ENCODE results near the gene RELCH. TPM values are rescaled to one million over a fixed set of nuclear protein-coding genes. Genes with fewer than 3 reads are reported as not detected.

Gene RELCH
- total RNA-seq, 1 donor from 2014 or later: 45.5 TPM

DNA sequence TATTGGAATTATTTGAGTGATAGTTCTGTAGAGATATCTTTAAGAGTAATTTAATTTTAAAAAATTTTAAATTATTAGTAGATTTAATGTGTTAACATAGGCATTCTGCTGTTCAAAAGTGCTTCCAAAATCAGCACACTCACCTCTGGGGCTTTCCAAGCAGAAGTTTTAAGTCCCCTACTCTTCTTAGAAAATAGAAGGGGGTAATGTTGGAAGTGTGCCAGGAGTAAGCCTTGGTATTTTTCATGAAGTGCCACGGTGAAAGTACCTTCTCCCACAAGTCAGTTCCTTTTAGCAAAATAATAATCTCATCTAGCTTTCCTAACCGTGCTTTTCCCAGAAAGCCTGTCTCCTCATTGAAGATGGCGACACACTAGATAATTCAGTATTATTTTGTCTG is 134.1 kb downstream of the RELCH start:
- DNase-seq (ENCODE audit: low spot score): no peak

DNA sequence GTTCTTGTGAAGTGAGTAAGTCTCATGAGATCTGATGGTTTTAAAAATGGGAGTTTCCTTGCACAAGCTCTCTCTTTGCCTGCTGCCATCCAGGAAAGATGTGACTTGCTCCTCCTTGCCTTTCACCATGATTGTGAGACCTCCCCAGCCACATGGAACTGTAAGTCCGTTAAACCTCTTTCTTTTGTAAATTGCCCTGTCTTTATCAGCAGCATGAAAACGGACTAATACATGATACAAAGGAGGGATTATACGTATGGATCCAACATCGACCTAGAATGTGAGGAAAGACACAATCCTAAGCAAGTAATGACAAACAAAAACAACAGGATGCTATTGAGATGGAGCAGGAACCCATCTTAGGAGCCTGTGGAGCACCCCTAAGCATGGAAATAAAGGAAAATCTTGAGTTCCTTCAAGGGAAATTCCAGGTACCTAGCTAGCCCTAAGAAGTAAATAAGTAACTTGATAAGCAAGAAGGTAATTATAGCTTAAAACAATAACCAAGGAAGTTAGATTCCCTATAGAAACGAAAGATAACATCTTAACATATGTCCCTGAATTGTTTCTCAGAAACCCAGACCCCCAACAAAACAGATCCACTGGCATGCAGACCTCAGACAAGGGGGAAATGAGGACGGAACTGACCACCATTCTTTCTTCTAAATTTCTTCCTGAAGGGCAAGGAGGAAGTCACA is 136.6 kb downstream of the RELCH start:
- DNase-seq (ENCODE audit: low spot score): no peak

DNA sequence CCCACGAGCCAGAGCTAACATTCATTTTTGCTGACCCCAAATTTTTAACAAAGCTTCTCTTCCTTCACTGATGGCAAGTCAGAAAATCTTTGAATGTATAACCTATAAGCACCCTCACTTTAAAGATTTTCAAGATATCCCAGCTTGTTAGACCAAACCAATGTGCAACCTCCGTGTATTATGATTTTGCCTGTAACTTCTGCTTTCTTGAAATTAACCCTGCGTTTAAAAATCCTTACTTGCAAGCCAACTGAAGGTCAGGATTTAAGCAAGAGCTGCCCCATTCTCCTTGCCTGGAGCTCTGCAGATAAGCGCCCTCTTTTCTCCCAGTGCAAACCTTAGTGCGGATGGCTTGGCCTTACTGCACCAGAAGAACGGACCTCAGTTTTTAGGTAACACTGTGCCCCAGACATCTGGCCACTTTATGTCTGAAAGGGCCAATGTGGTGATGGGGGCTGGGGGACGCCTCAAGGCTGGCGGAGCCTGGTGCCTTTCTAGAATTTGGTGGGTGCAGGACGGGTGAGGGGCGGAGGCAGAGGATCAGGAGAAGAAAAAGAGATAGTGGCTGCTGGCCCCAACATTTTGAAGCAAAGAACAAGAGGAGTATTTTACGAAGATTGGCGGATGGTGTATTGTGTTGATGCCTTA is 137.2 kb downstream of the RELCH start:
- DNase-seq (ENCODE audit: low spot score): no peak

DNA sequence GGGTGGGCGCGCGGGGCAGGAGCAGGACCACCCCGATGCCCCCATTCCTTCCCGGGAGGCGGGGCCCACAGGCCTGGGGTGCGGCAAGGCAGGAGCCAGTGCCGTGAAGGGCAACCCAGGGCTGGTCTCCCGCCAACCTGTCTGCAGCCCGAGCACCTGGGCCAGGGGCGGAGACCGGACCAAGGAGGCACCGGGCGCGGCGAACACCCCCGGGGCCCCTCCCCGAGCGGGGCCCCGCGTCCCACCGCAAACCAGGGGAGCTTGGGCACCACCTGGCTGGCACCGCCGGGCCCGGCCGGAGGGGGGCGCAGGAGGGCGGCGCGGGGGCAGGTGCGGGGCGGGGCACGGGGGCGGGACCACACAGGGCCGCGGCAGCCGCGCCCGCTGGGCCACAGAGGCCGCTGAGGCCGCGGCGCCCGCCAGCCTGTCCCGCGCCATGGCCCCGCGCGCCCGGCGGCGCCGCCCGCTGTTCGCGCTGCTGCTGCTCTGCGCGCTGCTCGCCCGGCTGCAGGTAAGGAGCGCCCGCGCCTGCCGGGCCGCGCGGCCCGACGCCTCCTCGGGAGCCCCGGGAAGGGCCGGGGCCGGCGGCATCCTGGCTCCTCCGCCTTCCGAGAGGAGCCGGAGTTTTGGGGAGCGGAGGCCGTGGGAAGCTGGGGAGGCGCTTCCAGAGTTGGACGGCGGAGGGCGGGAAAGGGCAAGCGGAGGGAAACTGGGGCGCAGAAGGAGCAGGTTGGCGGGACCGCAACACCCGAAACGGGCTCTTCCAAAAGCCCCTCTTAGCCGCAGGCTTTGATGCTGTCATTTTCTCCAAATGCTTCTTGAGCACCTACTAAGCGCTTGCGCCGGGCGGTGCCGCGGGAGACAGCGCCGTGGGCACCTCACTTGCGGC is 138.1 kb downstream of the RELCH start, which contains the start of gene TNFRSF11A:
TSS of gene TNFRSF11A (plus strand) at position 394 of the 889 bp plus-strand sequence. CDS start at position 437, 43 bp downstream.
- DNase-seq (ENCODE audit: low spot score): no peak

DNA sequence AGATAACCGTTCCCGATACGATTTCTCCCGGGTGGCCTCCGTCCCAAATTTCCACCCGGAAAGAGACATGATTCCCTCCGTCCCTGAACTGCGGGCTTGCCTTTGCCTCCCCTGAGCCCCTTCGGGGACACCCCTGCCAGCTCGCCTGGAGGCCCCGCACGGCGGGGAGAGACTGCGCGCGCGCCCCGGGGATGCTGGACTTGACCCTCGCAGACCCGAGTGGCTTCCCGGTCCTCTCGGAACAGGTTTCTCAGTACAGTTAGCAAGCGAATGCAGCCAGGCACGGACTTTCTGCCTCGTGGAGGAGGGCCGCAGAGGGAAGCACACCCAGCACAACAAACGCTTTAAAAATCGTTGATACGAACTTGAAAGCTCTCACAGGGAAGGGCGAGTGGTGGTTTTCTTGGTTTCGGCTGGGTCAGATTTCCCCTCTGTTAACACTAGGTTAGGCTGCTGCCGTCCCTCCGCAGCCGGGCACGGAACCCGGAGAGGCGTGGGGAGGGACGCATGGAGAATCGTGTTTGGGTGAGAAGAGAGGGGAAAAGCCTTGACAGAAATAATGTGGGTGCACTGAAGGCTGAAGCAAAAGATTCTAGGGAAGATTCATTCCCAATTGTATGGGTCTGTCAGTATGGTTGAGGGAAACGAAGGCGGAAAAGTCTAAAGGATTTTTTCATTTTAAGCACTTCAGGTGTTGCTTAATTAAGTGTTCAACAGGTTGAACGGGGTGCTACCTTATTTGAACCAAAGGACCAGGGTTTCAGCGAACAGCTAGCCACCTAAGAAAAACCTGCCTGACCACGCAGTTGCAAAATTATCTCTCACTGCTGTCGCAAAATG is 139.0 kb downstream of the RELCH start:
- no peak for DNase-seq (ENCODE audit: low spot score)

DNA sequence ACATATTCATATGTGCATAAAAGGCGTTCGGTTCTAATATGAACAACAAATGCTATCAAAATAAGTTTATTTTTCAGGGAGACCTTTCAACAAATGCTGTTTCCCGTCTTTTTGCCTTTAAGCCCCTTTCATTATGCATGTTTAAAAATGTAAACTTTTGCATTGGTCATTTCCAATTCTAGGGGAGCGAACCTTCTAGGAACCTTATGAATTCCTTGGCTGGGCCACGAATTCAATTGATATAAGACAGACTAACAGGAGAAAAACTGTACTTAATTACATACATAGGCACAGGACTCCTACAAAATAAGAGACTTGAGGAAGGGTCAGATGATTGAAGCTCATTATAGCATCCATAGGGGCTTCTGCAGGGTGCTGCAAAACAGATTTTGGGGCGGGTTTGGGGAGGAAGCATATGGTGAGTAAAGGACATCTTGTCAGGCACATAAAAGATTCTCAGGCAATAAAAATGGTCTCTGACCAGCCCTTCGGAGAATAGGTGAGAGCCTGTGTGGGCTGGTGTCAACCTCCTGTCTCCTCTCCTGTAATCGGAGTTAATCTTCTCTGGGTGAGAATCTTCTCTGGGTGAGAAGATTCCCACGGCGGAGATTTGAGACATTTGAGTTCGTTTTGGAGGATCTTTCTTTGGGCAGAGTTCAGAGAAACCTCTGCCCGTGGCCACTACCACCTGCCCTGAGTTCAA is 139.7 kb downstream of the RELCH start:
- no peak for DNase-seq (ENCODE audit: low spot score)

DNA sequence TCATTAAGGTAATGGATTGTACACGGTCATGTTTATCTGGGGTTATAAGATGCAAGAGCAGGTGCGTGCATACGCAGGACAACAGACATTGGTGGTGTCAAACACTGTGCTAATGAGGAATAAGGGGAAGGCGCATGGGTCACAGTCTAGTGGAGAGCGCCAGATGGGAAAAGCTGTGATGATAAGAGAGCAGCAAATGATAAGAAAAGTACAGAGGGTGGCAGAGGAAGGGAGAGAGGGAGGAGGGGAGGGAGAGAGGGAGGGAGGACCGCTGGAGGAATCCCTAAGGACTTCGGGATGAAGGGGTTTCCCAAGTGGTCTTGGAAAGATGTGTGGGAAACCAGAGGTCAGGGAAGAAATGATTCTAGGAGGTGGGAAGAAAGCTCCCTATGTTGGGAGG is 140.9 kb downstream of the RELCH start:
- no peak for DNase-seq (ENCODE audit: low spot score)

DNA sequence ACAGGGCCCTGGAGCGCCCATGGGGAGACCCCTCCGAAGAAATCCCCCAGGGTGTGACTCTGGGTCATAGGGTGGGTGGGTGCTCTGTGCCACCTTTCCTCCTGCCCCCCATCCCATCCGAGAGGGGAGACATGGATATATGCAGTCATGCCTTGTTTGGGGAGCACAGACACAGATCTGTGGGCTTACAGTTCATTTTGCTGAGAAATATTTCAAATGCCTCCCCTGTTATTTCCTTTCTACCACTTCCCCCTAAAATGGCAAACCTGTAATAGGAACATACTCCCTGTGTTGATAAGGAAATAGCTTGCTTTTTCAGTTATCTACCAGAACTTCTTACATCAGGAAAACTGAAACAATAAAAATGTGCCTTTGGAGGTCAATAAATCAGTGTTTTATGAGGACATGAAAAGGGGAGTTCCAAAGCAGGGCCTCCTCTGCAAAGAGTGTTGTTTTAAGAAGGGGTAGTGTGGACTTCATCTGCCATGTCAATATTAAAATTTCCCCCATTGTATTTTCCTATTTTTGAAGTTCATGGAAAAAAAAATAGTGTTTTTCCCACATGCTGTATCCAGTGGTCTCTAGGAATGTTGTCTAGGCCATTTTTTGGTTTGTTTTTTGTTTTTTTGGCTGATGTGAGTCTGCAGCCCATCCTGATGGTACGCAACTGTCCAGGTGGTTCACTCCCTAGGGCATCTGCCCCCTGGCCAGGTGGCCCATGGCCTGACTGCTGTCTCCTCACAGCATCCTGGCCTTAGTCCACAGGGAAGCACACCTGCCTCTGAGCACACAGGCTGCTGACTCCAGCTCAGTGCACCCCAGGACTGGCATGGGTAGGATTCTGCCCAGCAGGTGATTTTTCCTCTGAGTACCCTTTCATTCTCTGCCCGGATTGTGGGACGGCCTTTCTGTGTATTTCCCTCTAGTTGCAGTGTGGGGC is 141.8 kb downstream of the RELCH start:
- no peak for DNase-seq (ENCODE audit: low spot score)

DNA sequence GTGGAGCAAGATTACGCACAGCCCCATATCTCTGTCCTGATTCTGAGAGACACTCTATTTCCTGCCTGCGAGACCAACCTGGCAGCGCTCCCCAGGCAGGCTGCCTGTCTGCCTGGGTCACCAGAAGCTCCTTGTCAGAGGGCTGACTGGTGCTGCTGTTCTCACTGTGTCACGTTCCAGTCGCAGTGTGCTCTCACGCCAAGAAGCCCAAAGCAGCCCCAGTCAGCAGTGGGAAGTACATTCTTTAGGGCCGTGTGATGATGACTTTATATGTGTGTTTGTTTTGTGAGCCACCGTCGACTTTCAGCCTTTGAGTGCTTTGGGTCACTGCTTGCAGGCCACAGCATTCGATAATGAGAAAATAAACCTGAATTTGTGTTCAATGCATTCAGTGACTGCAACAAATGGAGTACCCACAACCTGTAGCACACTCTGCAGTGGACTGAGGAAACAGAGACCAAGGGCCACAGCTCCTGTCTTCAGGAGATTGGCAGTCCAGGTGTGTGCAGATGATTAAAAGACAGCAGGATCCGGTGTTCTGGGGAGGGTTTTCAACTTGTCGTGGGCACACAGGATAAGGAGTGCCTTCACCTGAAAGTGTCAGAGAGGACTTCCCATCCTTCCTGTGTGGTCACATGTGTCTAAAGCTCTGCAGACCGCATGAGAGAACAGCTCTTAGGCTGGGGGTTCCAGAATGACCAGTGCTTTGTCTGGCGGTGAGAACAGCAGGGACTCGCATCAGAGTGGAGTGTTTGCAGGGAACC is 142.8 kb downstream of the RELCH start:
- peak; percentile 70 for DNase-seq (ENCODE audit: low spot score)

DNA sequence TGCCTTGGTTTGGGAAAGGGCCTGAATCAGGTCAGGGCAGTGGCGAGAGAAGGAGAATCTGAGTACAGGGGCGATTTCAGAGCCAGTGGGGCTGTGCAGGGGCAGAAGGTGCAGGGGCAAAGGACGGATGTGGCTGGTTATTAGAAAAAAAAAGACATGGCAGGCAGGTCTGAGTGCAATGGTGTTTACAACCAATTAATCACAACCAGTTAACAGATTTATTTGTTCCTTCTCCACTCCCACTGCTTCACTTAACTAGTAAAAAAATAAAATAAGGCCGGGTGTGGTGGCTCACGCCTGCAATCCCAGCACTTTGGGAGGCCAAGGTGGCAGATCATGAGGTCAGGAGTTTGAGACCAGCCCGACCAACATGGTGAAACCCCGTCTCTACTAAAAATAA is 143.6 kb downstream of the RELCH start:
- no peak for DNase-seq (ENCODE audit: low spot score)

DNA sequence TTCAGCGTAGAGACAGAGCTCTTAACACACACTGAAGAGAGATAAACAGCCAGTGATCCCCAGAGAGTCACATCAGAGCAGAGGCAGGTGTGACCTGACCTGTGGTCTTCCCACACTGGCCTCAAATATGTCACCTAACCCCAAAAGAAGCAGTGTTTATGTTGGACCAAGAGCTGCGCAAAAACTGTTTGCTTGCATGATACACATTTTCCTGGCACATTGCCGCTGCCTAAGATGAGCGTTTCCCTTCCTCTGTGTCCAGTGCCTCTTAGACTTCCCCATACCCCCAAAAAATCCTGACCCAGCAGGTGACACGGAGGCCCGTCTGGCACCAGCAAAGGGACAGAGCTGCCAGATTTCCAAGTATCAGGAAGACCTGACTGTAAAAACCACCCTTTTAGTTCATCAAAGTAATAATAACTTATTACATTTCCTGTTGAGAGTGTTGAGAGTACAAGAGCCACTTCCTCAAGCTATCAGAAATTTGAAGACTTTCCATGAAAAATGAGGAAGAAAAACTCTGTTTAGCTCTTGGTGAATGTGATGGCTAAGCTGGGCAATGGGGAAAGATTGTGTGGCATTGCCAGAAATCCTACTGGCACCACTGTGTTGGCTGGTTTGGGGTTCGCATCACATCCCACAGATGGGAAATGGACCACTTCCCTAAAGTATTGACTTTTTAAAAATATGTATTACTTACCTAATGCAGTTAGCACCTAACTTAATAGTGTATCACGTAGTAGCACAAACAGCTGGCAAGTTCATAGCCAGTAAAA is 144.7 kb downstream of the RELCH start:
- no peak for DNase-seq (ENCODE audit: low spot score)

DNA sequence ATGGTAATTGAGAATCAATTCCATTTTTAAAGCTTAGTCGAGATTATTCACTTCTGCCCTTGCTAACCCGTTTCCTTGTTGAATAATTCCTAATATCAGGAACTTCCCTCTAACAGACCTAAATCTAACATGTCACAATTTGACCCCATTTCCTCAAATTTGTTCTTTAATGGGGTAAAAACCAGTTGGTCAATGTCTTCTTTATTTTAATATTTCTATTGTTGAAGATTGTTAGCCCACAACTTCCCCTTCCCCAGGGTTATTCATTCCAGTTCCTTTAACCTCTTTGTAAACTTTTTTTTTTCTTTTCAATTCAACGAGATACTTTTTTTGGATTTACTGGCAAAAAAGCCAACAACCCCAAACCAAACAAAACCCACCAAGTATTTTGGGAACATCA is 145.4 kb downstream of the RELCH start:
- no peak for DNase-seq (ENCODE audit: low spot score)

DNA sequence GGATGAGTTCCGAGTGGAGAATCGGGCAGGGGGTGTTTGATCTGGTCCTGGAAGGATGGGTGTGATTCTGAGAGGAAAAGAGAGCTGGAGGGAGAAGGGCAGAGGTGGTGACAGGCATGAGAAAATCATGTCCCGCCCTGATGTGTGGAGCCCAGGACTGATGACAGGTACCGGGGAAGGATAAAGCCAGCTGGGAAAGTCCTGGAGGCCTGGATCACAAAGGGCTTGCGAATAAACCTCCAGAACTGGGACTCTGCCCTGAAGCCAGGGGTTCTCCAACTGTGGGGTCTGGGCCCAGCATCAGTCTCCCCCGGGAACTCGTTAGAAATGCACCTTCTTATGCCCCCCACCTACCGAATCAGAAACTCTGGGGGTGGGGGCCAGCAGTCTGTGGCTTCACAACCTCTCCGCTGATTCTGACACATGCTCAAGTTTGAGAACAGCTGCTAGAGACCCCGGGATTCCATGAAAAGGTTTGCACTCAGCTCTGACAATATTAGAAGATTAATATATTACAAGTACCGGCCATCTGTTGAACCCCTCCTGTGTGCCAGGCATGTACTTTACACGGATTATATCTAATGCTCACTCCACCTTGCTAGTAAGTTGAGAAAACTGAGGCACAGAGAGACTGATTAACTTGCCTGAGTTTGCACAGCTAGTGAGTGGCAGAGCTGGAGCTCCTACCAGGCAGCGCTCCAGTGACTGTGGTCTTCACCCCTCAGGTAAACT is 146.1 kb downstream of the RELCH start:
- no peak for DNase-seq (ENCODE audit: low spot score)

DNA sequence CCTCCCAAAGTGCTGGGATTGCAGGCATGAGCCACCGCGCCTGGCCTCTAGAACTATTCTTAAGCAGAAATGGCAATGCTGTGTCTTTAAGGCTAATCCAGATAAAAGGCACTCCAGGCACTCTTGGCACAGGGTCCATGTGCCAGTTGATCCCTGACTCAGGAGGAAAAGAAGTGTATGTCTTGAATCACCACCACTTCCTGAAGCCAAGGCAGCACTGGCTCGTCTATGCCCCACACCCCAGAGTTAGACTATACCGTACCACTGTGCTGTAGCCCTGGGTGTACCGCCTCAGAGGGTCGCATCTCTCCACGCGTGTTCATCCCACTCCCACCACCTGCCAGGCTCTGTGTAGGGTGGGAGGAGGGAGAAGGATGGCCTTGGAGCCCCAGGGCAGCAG is 147.1 kb downstream of the RELCH start:
- DNase-seq (ENCODE audit: low spot score): no peak

DNA sequence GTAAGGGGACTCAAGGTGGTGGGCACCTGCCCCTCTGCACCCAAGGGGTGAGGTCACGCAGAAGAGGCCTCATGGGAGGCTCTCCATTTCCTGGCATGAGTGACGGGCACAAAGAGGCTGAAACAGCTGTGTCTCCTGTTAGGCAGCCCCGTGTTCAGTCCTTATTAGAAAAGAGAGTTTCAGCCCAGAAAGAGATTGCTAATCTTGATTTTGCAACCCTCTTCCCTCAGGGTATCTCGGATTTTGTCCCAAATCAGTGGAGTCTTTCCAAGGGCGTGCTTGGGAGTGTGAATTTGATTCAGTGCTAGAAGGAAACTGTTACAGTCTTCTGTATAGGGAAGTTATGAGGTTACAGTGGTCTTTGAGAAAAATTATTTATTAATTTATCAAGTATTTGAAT is 148.4 kb downstream of the RELCH start:
- DNase-seq (ENCODE audit: low spot score): no peak

DNA sequence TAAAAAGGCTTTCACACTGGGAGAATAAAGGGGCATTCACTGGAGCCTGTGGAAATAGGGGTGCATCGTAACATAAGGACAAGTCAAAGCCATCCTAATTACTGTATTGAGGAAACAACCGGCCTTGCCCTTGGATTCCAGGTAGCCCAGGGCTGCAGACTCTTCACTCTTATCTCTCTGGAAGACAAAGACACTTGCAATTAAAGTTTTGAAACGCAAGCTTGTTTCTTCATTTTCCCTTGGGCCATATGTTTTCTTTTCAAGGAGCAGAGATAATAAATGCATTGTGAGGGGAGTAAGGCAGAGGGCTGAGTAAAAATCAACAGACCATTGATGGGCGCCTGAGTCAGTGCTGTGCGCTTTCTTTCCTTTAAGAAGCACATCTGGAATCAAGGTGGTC is 149.6 kb downstream of the RELCH start:
- DNase-seq (ENCODE audit: low spot score): no peak

DNA sequence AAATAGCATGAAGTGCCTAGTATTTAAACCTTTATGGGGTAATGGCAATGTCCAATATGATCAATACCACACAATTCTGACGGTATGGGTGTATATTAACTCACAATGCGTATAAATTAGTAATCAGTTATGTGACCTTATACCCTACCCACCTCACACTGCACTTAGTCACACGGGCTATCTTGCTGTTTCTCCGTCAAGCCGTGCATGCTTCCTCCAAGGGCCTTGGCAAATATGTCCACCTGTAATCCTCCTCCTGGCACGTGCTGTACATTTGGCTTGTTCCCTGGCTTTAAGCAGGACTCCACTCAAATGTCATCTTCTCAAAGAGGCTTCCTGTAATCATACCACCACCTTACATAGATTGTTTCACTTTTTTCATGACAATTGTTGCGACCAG is 150.3 kb downstream of the RELCH start:
- no peak for DNase-seq (ENCODE audit: low spot score)
